GM20431 (cell line): ENCODE results near the gene CASP5.
"Not testable (repeated sequence)": the region's sequence is repeated elsewhere in the genome, so short reads cannot be mapped to it uniquely, and the experiment has no call there.

Source experiments
- in situ Hi-C: fragments of 300-500 bp; cut with MseI, MboI; formaldehyde crosslinking; loops from one replicate; pipeline ENCODE4 v1.15.0; 2020; ENCODE audit warnings: low sequenced_read_pairs; ENCODE audit not compliant: unreplicated experiment

Gene CASP5

GRCh38 chr11:105034388-105034787 is 11.4 kb upstream of the CASP5 start:
- in situ Hi-C loops = not testable (repeated sequence)

DNA sequence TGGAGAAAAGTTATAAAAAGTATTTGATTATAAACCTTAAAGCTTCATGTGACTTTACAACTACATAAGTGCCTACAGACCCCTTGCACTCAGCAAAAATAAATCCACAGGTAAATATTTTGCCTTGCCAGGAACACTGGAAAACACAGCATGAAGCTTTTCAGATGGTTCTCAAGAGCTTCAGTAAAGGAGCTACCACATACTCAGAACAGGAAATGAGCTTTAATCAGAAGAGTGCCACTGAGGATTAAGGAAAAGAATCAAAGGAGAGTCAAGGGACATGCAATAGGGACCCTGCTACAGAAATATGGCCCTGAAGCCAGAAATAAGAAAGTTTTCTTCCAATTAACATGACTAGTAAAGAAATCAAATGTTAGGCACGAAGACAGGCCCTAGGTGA is 10.8 kb upstream of the CASP5 start:
- in situ Hi-C loops = no loop called here

DNA sequence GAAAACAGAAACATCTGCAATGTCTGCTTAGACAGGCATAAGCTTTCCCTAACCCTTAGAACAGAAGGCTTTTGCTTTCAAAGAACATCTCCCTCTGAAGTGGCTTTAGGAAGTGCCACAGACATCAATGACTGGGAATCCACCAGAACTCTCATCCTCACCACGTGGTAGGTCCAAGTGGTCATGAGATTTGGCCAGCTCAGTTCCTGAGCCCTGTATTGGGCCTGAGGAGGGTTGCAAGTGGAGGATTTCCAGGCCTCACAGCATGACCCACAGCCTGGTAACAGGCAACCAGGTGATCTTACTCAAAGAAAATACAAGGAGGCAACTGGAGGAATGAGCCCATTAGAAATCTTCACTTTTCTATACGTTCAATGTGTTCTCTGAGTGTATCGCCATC is 10.4 kb upstream of the CASP5 start:
- in situ Hi-C loops = no loop called here

GRCh38 chr11:105032495-105032894 is 9.5 kb upstream of the CASP5 start:
- in situ Hi-C loops = no loop called here

DNA sequence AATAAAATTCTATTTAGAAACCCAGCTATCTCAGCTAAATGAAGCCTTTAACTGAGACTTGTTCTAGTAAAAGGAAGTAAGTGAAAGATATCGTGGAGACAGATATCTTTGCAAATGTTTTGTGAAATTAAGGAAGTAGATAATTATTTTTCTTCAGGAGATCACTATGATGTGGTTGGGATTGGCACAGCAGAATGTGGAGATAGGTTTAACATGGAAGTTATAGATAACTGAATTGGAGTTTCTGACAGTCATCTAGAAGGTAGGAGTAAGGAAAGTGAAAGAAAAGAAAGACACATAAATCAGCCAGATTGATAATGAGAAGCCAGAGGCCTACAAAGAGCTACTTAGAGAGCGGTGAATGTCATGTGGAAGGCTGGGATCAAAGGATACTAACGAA is 4.7 kb upstream of the CASP5 start:
- in situ Hi-C loops = no loop called here

- in situ Hi-C loops = no loop called here
These were observed 1.4 kb upstream of the CASP5 start for GRCh38 chr11:105024394-105024793.

- in situ Hi-C loops = no loop called here
These were observed 441 bp downstream of the CASP5 start for GRCh38 chr11:105022527-105022926.

DNA sequence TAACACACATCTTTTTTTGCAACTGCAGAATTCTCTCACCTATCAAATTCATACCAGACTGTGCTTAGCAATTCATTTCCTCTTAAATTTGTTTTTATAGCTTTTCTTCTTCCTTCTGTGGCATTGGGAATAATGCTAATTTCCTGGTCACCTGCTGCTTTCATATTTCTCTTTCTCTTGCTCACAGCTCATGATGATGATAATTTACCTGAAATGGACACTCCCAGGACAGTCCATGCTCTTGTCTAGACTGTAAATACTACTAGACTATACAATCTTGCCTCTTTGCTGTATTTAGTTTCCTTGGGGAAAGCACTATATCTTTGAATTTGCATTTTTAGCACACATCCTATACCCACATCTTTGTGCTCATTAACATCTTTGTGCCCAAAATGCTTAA is 15.5 kb downstream of the CASP5 start:
- in situ Hi-C loops = no loop called here

DNA sequence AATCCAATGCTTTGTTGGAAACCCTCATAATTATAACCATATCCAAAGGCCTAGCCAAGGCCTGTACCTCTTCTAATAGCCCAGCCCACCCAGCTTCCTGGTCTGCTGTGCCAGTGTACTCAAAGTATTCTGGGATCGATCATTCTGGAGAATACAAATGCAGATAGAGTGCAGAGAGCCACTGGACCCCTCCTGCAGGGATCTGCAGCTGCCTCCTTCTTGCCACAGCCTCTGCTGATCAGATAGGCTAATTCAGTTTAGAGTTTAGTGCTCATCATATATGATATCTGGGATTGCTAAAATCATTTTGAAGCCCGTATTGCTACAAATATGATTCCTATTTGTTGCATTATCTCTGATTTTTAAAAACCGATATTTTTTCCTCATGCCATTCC is 17.5 kb downstream of the CASP5 start:
- in situ Hi-C loops = no loop called here

- in situ Hi-C loops = no loop called here
These were observed 18.9 kb downstream of the CASP5 start for GRCh38 chr11:105004021-105004420.

- in situ Hi-C loops = no loop called here
These were observed 19.8 kb downstream of the CASP5 start for GRCh38 chr11:105003151-105003550.

DNA sequence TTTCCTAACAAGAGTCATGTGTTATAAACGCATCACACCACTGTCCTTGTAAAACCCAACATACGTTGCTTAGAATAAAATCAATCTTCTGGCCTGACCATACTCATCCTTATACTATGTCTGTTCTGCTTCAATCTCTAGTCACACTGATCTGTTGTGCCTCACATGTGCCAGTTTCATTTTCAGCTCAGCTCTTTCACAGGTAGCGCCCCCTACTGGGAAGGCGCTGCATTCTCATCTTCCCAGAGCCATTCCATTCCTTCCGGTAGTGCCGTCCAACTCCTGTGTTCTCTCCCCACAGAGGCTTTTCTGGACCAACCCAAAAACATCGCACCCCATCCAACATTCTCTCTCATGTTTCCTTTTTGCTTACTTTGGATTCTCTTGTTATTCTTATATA is 22.2 kb downstream of the CASP5 start:
- in situ Hi-C loops = no loop called here

DNA sequence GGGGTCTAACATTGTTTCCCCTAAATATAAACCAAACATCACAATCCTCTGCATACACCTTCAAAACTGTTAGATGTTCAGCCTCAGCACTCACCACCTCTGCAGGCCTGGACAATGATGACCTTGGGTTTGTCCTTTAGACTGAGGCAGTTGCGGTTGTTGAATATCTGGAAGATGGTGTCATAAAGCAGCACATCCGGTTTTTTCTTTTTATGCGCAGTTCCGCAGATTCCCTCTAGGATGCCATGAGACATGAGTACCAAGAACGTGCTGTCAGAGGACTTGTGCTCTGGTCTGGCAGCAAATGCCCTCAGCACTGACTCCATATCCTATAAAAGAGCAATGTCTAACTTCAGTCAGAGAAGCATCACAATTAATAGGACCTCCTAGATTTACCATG is 22.8 kb downstream of the CASP5 start:
- in situ Hi-C loops = no loop called here

- in situ Hi-C loops = no loop called here
These were observed 23.2 kb downstream of the CASP5 start for GRCh38 chr11:104999721-105000120.

- in situ Hi-C loops = no loop called here
These were observed 25.7 kb downstream of the CASP5 start for GRCh38 chr11:104997288-104997687.

GRCh38 chr11:104995001-104995408 is 28.0 kb downstream of the CASP5 start:
- in situ Hi-C loops = no loop called here

- in situ Hi-C loops = no loop called here
These were observed 30.2 kb downstream of the CASP5 start for GRCh38 chr11:104992781-104993180.

DNA sequence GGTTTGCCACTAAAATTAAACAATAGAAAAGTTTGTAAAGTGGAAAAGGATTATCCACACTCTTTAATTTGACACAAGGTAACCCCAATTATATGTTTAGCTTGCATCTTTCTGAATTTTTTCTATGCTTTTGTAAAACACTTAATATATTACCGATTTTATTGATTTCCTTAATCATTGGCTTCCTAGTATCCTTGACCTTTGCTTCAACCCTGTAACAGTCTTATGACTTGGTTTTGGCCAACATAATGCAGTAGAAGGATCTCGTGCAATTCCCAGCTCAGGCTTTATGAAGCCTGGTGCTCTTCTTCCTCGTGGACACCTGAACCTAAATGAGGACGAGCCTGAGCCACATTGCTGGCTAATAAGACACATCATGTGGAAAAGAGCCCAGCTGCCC is 31.0 kb downstream of the CASP5 start:
- in situ Hi-C loops = no loop called here

DNA sequence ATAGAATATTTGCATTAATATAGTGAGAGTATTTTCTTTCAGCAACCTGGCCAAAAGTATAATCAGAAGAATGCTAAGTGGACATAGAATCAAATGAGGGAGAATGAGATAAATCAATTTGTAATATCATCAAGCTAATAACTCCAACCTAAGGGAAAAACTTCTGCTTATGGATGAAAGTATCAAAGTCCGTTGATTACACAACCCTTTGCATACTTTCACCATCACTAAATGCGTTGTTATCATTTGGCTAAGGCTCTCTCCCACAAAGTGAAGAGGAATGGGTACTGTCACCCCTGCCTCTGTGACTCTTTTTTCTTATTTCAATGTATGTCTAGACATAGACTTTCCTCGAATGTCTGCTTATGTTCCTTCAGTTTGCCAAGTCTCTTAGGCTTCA is 38.2 kb downstream of the CASP5 start:
- in situ Hi-C loops = no loop called here

- in situ Hi-C loops = no loop called here
These were observed 43.1 kb downstream of the CASP5 start for GRCh38 chr11:104979839-104980238.

- in situ Hi-C loops = no loop called here
These were observed 49.4 kb downstream of the CASP5 start for GRCh38 chr11:104973616-104974015.

GRCh38 chr11:104972924-104973323 is 50.0 kb downstream of the CASP5 start:
- in situ Hi-C loops = not testable (repeated sequence)

GRCh38 chr11:104970756-104971155 is 52.2 kb downstream of the CASP5 start:
- in situ Hi-C loops = no loop called here
